T-helper 2 cell (primary cell): Measurements from ENCODE around the gene HNF4A.
"Not testable (repeated sequence)": the region's sequence is repeated elsewhere in the genome, so short reads cannot be mapped to it uniquely, and the experiment has no call there.

ENCODE experiments used
- DNase-seq, 5 experiments: peaks; one replicate each; pipeline versions ENCODE4 v3.0.0 to v3.0.0-alpha.2; 2012 to 2022

The HNF4A gene

GRCh38 chr20:44447827-44448419, 92.4 kb downstream of the HNF4A start:
- no peak for DNase-seq

GRCh38 chr20:44448753-44449546, 93.5 kb downstream of the HNF4A start:
- peak in 1 of 5 experiments; percentile 29 for DNase-seq

- no peak for DNase-seq
These were observed 94.4 kb downstream of the HNF4A start for GRCh38 chr20:44449864-44450263.

GRCh38 chr20:44450281-44450889, 94.9 kb downstream of the HNF4A start:
- DNase-seq, result no peak

GRCh38 chr20:44450903-44451450, 95.5 kb downstream of the HNF4A start:
- DNase-seq, result no peak

GRCh38 chr20:44454306-44454963, 98.9 kb downstream of the HNF4A start:
- DNase-seq, result no peak

GRCh38 chr20:44455126-44455525, 99.6 kb downstream of the HNF4A start:
- DNase-seq, result no peak

GRCh38 chr20:44456611-44457010, 101.1 kb downstream of the HNF4A start:
- DNase-seq, result no peak

GRCh38 chr20:44457016-44457415, 101.5 kb downstream of the HNF4A start:
- no peak for DNase-seq

GRCh38 chr20:44459271-44459670, 103.8 kb downstream of the HNF4A start:
- no peak for DNase-seq

GRCh38 chr20:44460795-44461141, 105.3 kb downstream of the HNF4A start:
- DNase-seq, result peak in 1 of 5 experiments; percentile 22

GRCh38 chr20:44461142-44461802, 105.8 kb downstream of the HNF4A start:
- DNase-seq, result no peak

- DNase-seq, result no peak
These were observed 106.3 kb downstream of the HNF4A start for GRCh38 chr20:44461803-44462174.

GRCh38 chr20:44463466-44463865, 108.0 kb downstream of the HNF4A start:
- no peak for DNase-seq

GRCh38 chr20:44464514-44464913, 109.0 kb downstream of the HNF4A start:
- DNase-seq, result no peak

GRCh38 chr20:44465001-44465560, 109.6 kb downstream of the HNF4A start:
- DNase-seq, result no peak

- DNase-seq, result no peak
These were observed 111.9 kb downstream of the HNF4A start for GRCh38 chr20:44467289-44467883.

- no peak for DNase-seq
These were observed 112.7 kb downstream of the HNF4A start for GRCh38 chr20:44468044-44468782.

- no peak for DNase-seq
These were observed 114.8 kb downstream of the HNF4A start for GRCh38 chr20:44470327-44470726.

- DNase-seq, result no peak
These were observed 116.0 kb downstream of the HNF4A start for GRCh38 chr20:44471481-44471882.

GRCh38 chr20:44472283-44472682, 116.8 kb downstream of the HNF4A start:
- not testable (repeated sequence) for DNase-seq
